Measurements from ENCODE around the gene GBP3.

DNA sequence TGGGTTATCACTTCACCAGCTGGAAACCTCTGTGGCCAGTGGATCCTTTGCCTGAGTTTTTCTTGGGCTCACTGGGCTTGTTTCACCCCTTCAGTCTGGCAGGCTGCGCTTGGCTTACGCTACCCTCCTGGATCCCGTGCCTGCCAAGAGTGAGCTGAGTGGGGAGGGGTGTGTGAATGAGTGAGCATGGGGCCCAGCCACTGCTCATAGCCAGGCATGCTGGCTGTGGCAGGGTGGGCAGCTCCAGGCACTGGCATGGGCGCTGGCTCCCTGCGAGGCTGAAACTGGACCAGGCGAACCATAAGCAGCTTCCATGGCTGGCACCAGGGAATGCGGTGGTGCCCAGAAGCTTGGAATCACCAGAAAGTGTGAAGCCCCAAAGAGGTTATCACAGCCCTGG lies 19.8 kb upstream of the GBP3 start:
- no peak for TF ChIP-seq ZNF565 (CRISPR knock-in tag; conservative IDR thresholded peaks at IDR 0.05; ENCODE audit: low read depth)
- no peak for TF ChIP-seq ISL1 (CRISPR knock-in tag; IDR thresholded peaks at IDR 0.05)
- no peak for TF ChIP-seq ZNF70 (CRISPR knock-in tag; IDR thresholded peaks at IDR 0.05)
- TF ChIP-seq ZNF8 (CRISPR knock-in tag; IDR thresholded peaks at IDR 0.05) = no peak
- no peak for TF ChIP-seq OSR1 (CRISPR knock-in tag; IDR thresholded peaks at IDR 0.05)
- TF ChIP-seq, protein P1, sequence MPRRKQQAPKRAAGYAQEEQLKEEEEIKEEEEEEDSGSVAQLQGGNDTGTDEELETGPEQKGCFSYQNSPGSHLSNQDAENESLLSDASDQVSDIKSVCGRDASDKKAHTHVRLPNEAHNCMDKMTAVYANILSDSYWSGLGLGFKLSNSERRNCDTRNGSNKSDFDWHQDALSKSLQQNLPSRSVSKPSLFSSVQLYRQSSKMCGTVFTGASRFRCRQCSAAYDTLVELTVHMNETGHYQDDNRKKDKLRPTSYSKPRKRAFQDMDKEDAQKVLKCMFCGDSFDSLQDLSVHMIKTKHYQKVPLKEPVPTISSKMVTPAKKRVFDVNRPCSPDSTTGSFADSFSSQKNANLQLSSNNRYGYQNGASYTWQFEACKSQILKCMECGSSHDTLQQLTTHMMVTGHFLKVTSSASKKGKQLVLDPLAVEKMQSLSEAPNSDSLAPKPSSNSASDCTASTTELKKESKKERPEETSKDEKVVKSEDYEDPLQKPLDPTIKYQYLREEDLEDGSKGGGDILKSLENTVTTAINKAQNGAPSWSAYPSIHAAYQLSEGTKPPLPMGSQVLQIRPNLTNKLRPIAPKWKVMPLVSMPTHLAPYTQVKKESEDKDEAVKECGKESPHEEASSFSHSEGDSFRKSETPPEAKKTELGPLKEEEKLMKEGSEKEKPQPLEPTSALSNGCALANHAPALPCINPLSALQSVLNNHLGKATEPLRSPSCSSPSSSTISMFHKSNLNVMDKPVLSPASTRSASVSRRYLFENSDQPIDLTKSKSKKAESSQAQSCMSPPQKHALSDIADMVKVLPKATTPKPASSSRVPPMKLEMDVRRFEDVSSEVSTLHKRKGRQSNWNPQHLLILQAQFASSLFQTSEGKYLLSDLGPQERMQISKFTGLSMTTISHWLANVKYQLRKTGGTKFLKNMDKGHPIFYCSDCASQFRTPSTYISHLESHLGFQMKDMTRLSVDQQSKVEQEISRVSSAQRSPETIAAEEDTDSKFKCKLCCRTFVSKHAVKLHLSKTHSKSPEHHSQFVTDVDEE (CRISPR knock-in tag; IDR thresholded peaks at IDR 0.05) = no peak
- no peak for TF ChIP-seq PPARA (CRISPR knock-in tag; IDR thresholded peaks at IDR 0.05; ENCODE audit: borderline replicate concordance)

Measured in SK-N-SH treated with all-trans-retinoic acid at 6 μM for 48 hours (cell line).